ENCODE measurements around the gene HIGD1A.
"Not testable (repeated sequence)": the region's sequence is repeated elsewhere in the genome, so short reads cannot be mapped to it uniquely, and the experiment has no call there.

HIGD1A gene

DNA sequence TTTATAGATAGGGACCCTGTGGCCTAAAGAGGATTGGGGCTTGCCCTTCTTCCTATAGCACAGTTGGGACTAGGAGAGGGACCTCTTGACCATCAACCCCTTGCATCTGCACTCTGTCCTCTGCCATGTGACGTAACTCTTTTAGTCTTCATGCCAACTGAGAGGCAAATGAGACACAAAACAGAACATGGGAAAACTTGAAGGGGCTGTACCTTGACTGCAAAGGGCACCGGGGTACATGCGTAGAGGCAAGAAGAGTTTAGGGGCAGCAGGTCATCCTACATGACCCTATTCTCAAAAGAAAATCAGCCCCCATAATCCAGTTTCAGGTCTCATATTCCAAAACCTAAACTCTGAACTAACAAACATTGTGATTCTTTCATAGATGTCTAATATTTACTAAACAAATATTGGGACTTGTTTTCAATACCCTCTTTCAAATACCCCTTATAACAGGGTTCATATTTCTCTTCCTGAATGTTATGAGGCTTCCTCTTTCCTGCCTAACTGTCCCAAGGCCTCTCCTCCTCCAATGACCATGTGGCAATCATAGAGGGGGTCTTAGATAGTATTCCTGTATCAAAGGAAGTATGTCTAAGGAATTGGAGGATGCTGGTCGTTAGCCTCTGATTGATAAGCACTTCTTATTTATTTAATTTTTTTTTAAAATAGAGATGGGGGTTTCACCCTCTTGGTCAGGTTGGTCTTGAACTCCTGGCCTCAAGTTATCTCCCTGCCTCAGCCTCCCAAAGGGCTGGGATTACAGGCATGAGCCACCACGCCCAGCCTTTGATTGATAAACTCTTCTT, 25.5 kb upstream of the HIGD1A start:
- DNase-seq (ENCODE audit: low read depth in 2 of 2, low spot score in 1 of 2), result no peak

DNA sequence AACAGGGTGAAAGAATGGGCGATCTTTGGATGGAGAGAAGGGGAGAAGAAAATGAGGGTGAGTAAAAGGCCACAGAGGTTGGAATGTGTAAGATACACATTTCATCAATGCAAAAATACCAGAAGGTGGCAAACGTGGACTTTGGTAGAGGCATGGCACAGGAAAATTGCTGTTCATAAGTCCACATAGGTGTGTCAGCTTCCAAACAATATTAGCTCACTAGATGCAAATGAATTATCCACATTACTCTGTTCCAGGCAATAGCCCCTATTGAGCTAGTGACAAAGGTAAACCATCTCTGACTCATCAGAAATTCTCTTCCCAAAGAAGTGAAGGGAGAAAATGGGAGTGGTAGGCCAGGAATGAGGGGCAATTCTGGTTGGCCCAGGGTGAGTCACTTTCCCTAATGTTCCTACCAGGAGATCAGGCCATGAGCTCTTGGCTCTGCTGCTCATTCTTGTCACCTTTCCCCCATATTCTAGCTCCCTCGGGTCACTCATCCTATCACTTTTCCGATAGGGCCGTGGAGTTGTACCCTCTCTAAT, 24.9 kb upstream of the HIGD1A start:
- no peak for DNase-seq (ENCODE audit: low read depth in 2 of 2, low spot score in 1 of 2)

DNA sequence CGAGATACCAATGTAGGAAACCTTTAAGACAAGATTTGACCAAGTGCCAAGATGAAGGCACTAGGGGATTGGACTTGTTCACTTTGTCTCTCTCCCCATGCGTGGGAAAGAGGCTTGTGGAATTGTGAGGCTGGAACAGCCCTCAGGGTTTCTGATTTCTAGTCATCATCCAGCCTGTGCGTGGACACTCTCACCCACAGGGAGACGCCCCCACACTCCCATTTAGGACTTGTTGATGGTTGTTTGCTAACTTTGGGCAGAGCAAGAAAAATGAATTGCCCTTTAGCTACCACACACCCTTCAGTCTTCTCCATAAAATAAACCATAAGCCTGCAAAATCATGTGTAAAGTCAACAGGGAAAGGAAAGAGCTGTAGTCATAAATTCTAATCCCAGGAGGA, 23.4 kb upstream of the HIGD1A start:
- no peak for DNase-seq (ENCODE audit: low read depth in 2 of 2, low spot score in 1 of 2)

DNA sequence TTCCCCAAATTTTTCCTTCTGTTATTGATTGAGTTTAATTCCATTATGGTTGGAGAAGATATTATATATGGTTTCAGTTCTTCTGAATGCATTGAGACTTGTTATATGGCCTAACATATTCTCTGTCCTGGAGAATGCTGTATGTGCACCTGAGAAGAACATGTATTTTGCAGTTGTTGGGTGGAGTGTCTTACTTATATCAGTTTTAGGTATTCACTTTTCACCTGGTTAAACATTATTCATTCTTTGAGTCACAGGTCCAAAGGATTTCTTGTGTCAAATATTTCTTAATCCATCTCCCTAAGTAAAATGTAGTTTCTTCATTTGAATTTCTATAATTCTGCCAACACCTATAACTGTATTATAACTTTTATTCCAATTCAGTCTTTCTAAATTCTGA, 22.7 kb upstream of the HIGD1A start:
- DNase-seq (ENCODE audit: low read depth in 2 of 2, low spot score in 1 of 2), result no peak

DNA sequence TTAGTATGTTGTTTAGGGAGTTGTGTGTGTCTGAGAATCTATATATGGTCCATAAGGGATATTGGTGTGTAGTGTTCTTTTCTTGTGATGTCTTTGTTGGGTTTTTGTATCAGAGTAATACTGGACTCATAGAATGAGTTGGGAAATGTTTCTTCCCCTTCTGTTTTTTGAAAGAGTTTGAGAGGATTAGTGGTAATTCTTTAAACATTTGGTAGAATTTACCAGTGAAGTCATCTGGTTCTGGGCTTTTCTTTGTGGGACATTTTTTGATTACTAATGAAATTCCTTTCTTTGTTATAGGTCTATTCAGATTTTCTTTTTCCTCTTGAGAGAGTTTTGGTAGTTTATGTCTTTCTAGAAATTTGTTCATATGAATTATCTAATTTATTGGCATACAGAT, 21.9 kb upstream of the HIGD1A start:
- no peak for DNase-seq (ENCODE audit: low read depth in 2 of 2, low spot score in 1 of 2)

DNA sequence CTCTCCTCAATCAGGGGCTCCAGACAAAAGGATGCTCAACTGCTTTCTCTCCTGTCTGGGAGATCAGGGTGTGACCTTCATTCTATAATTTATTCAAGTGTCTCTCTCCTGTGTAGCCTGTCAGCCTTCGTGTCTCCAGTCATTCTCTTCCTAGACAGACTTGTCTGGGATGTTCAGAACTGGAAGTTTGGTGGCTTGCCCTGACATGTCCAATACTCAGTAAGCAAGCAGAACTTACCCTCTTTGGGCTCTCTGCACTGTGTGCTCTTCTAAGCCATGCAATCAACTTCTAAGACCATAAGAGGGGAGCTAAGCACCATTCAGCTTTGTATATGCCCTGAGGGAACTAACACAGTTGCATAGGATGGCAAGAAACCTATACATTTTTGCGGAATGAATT, 19.1 kb upstream of the HIGD1A start:
- DNase-seq (ENCODE audit: low read depth in 2 of 2, low spot score in 1 of 2), result no peak

DNA sequence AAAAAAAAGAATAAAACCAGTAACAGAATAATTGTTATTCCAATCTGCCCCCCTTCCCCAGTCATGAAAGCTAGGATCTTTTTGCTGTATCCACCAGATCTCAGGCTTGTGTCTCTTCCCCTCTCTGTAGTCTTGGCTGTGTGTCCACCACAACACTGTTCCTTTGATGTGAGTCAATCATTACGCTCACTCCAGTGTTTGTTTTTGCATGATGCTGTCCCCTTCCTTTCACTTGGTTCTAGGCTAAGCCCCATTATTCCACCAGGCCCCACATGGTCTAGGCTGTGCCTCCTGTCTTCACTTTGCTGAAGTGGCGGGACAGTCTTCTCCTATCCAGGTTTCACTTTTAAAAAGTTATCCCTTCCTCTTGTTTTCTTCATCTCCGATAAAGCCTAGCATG, 18.5 kb upstream of the HIGD1A start:
- no peak for DNase-seq (ENCODE audit: low read depth in 2 of 2, low spot score in 1 of 2)

DNA sequence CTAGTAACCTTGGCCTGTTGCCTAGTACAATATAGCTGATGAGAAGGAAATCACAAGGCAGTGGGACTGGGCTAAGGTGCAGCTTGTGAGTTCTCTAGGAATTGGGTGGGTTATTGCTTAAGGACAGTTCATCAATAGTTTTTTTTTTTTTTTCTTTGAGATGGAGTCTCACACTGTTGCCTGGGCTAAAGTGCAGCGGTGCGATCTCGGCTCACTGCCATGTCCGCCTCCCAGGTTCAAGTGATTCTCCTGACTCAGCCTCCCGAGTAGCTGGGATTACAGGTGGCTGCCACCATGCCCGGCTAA, 16.4 kb upstream of the HIGD1A start:
- DNase-seq (ENCODE audit: low read depth in 2 of 2, low spot score in 1 of 2), result no peak

DNA sequence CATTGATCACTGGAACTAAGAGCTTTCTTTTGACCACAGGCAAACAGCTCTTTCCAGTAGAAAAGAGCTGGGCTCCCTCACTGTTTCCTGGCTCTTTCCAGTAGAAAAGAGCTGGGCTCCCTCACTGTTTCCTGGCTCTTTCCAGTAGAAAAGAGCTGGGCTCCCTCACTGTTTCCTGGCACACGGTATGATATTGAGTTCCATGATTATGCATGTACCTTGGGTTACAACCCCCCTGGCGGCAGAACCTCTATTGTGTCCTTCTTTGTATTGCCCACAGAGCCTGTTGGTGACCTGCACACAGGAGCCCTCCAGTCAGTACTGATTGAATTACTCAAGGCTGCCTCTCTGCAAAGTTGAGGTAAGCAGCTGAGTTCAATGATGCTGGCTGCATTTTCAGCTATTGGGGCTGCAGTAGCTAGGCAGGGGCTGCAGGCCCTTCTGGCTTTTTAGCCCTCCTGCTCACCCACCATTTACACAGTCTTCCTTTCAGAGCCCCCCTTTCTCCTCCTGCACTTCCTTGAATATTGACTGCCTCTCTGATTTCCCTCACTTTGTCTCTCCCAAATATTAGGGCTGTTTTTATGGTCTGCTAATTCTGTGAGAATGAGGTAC, 15.2 kb upstream of the HIGD1A start:
- no peak for DNase-seq (ENCODE audit: low read depth in 2 of 2, low spot score in 1 of 2)

DNA sequence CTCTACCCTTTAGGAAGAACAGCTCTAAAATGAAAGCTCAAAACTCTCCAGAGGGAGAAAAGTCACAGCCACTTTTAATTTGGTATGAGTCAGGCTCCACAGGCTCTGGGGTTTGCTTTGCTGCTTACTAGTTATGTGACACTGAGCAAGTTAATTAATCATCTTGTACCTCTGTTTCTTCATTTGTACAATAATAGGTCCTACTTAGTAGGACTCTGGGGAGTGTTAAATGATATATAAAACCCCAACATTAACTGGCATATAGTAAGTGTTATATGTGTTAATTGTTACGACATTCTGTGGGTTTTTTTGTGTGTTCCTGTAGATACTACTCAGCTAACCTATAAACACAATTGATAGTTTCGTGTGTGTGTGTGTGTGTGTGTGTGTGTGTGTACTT, 11.5 kb upstream of the HIGD1A start:
- no peak for DNase-seq (ENCODE audit: low read depth in 2 of 2, low spot score in 1 of 2)

DNA sequence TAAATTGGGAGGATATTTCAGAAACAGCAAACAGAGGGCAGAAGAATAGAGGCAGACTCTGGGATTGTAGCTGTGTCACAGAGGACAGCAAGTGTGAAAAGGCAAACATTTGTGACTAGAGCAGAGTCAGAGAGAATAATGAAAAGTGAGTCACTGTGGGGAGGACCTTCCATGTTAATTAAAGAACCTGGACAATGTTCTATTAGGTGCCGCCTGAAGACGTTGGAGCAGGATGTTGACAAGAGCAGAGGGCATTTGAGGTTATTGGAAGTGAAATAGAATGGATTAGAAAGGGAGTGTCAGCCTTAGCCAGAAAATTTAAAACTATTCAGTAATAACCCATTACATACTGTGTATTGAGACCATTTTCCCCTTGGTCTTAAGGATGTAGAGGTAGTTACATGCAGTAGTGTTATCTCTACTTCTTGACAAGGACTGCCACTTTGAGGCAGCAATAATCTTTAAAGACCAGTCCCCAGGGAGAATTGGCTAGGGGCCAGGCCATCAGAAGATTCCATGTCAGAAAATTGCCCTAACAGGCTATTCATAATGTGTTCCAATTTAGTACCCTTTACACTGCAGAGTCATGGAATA, 10.7 kb upstream of the HIGD1A start:
- no peak for DNase-seq (ENCODE audit: low read depth in 2 of 2, low spot score in 1 of 2)

DNA sequence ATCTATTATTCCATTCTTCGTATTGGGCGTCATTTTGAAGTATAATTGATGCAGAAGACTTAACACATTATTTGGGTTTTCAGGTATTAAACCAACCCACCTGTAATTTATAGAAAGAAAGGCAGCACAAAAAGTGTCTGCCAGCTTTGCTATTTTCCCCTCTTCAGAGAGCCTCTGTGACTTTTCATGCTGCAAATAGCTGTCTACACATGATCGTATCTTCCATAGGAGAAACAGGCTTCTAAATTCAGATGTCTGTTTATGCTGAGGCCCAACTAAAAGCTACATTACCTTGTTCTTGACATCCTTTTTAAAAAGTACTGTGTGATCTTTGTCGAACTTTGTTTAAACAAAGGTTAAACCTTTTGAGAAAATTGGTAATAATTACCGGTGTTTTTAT, 10.0 kb upstream of the HIGD1A start:
- DNase-seq (ENCODE audit: low read depth in 2 of 2, low spot score in 1 of 2), result no peak

DNA sequence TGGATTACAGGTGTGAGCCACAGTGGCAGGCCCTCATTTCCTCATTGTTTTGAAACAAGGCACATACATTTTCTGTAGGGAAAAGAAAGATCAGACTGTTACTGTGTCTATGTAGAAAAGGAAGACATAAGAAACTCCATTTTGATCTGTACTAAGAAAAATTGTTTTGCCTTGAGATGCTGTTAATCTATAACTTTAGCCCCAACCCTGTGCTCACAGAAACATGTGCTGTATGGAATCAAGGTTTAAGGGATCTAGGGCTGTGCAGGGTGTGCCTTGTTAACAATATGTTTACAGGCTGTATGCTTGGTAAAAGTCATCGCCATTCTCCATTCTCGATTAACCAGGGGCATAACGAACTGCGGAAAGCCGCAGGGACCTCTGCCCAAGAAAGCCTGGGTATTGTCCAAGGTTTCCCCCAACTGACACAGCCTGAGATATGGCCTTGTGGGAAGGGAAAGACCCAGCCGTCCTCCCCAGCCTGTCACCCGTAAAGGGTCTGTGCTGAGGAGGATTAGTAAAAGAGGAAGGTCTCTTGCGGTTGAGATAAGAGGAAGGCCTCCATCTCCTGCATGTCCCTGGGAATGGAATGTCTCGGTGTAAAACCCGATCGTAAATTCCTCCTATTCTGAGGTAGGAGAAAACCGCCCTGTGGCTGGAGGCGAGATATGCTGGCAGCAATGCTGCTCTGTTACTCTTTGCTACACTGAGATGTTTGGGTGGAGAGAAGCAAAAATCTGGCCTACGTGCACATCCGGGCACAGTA, 7.0 kb upstream of the HIGD1A start:
- DNase-seq (ENCODE audit: low read depth in 2 of 2, low spot score in 1 of 2), result not testable (repeated sequence)

DNA sequence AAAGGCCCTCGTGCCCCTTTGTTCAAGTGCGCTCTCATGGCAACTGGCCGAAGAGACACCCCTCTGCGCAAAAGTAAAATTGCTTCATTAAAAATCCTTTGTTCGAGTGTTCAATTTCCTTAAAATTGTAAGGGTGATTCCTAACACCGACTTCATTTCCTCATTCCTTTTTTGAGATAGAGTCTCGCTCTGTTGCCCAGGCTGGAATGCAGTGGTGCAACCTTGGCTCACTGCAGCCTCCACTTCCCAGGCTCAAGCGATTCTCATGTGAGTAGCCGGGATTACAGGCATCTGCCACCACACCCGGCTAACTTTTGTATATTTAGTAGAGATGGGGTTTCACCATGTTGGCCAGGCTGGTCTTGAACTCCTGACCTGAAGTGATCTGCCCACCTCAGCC, 6.4 kb upstream of the HIGD1A start:
- not testable (repeated sequence) for DNase-seq (ENCODE audit: low read depth in 2 of 2, low spot score in 1 of 2)

DNA sequence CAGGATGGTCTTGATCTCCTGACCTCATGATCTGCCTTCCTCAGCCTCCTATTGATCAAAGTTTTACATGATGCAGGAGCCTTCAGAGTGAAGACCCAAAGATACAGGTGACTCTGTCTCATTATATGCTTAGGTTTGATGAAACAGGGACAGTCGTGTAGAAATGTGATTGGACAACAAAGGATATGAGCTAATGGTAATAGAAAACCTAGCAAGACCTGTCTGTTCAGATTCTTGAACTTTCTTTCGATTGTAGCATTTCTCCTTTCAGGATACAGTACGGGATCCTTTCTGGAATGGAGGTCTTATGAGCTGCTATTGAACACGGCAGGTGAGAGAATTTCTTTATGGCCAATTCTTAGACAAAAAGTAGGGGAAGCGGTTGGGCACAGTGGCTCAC, 4.9 kb upstream of the HIGD1A start, which contains the start of gene ACKR2:
TSS of gene ACKR2 (plus strand) at position 244 of the 400 bp plus-strand sequence. CDS start 55,058 bp downstream, outside the sequence.
- no peak for DNase-seq (ENCODE audit: low read depth in 2 of 2, low spot score in 1 of 2)

DNA sequence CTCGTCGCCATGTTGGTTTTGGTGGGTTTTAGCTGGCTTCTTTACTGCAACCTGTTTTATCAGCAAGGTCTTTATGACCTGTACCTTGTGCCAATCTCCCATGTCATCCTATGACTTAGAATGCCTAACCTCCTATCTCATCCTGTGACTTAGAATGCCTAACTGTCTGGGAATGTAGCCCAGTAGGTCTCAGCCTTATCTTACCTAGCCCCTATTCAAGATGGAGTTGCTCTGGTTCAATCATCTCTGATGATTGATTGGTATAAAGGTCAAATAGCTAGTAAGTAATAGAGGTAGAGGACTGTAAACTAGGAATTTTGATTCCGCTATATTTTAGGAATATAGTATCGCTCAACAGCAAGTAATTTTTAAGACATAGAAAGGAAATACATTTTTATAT, 3.6 kb upstream of the HIGD1A start:
- no peak for DNase-seq (ENCODE audit: low read depth in 2 of 2, low spot score in 1 of 2)

DNA sequence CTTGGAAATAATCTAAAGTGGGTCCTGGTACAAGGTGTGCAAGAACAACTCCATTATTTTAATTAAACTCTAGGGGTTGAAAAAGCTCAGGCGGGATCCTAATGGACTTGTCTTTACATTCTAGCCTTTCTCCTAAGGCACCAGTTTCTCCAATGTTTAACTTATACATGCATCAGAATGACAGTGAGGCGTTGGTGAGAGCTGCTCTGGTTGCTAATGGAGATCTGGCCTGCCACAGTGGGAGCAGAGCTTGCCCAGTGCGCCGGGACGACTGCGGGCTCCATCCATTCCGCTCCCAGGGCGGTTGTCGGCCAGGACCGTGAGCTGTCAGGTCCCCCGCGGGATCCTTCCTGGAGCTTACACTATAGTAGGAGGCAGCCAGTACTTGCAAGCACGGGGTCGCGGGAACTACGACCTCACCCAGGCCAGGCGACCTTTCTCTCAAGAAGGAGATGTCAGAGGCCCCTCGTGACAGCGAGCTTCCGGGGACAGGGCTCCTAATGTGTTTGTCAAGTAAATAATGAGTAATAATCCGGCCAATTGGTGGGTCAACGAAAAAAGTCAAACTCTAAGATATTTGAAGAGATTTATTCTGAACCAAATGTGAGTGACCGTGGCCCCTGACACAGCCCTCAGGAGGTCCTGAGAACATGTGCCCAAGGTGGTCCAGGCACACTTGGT, 991 bp upstream of the HIGD1A start:
- no peak for DNase-seq (ENCODE audit: low read depth in 2 of 2, low spot score in 1 of 2)

DNA sequence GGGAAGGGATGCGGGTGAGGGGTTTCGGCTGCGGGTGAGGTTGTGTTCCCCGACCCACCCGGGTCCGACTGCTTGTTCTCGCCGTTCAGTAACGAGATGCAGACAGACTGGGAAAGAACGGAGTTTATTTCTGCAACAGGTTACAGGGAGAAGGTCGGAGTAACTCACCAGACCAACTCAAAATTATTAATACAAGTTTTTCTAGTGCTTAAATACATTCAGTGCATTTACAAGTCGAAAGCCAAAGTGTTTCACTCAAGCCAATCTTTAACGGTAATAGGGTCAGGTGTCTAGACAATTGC, 492 bp upstream of the HIGD1A start:
- DNase-seq (ENCODE audit: low read depth in 2 of 2, low spot score in 1 of 2), result no peak

DNA sequence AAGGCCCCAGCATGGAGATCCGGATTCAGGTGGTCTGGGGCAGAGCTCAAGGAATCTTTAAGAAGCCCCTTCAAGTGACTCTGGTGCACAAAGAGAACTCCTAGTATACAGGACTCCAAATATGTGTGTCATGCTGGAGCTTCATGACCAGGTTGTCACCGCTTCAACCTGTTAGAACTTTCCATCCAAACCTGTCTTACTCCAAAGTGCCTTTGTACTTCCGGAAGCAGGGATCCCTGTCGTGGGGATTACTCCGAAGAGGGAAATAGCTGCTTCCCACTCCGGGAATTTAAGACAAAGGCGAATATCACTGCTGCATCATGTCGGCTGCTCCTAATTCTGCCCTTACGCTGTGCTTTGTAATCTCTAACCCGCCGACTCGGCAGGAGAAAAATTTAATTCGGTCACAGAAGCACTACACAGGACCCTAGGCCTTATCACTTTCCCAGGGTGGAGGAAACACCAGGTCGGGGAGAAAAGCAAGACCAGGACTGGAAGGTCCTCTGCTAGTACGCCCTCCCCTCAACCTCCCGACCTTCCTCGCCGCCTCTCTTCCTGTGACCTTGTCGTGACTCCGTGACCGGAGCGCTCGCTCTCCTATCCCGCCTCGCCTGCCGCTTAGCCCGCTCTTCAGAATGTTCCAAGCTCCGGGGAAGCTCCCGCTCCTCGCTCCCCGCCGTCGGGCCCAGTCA, 730 bp downstream of the HIGD1A start:
- DNase-seq (ENCODE audit: low read depth in 2 of 2, low spot score in 1 of 2), result no peak

DNA sequence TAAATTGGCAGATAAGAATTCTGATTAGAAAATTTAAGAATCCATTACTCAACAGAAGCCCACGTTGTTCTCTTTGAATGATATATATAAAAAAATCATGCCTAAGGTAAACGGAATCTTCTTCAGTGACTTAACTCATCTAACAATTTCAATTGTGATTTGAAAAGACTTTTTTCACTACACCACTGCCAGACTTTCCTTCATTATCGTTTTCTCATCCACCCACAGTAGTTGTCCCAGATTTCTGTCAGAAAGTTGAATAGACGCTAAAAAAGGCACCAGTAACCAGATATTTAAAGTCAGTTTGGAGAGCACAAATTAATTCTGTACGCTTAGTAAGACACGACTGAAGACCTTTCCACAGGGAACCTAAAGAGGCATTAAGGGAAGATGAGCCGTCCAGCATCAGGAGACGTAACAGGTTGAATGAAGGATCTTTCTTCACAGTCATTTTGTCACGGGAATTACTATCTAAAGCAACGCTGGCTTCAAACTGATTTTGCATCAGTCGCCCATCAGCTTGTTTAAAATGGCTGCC, 1.3 kb downstream of the HIGD1A start:
- DNase-seq (ENCODE audit: low read depth in 2 of 2, low spot score in 1 of 2), result no peak

All from stimulated activated CD8-positive, alpha-beta memory T cell treated with anti-CD3 and anti-CD28 coated beads, Interleukin-4, amount 100 ng/mL, for 4 hours (primary cell).